ENCODE results near the gene CUX1.
"Not testable (repeated sequence)": the region's sequence is repeated elsewhere in the genome, so short reads cannot be mapped to it uniquely, and the experiment has no call there.

The CUX1 gene

DNA sequence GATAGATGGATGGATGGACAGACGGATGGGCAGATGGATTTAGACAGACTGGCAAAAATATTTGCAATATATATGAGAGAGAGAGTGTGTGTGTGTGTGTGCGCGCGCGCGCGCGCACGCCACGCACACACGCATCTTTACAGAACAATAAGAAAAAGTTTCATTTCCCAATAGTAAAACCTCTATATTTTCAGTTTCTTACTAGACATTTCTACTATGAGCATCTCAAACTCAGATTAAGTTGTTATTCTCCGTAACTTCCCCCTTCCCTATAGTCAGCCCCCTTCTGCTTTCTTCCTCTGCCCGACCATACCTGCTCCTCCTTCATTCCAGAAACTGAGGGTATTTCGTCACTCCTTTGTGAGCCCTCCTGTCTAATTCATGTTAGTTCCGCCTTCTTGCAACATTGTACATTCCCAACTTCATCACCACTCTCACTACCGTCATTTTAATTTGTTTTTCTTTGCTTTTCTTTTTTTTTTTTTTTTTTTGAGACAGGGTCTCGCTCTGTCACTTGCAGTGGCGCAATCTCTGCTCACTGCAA is 314.9 kb downstream of the CUX1 start:
- no peak for FAIRE-seq
- TF ChIP-seq PAX5 (IDR thresholded peaks at IDR 0.05; ENCODE audit: insufficient read depth, low read length, severe bottlenecking) (no peak), POLR2A (IDR thresholded peaks at IDR 0.05; ENCODE audit: low read depth, low read length) (no peak), POU2F2 (IDR thresholded peaks at IDR 0.05; ENCODE audit: low read depth, low read length) (no peak), POLR2AphosphoS5 (IDR thresholded peaks at IDR 0.05; ENCODE audit: low read depth, low read length) (no peak), SPI1 (IDR thresholded peaks at IDR 0.05; ENCODE audit: low read depth, low read length) (no peak), TAF1 (IDR thresholded peaks at IDR 0.05; ENCODE audit: low read depth, low read length) (no peak)
- DNase-seq (ENCODE audit: insufficient read length, low spot score), result no peak

DNA sequence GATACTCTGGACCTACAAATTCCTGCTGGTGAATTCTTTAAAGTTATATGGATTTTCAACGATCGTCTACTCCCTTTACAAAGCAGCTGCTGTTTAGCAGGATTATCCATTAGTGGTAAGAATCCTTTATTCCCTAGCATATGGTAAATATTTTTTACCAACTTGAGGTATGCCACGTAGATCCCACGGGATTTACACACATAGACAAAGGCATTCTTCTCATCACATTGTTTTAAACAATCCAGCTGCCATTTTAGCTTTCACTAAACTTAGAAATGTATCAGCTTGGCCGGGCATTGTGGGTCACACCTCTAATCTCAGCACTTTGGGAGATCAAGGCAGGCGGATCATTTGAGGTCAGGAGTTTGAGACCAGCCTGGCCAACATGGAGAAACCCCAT is 321.2 kb downstream of the CUX1 start:
- no peak for TF ChIP-seq POU2F2 (IDR thresholded peaks at IDR 0.05; ENCODE audit: low read depth, low read length)
- no peak for TF ChIP-seq SPI1 (IDR thresholded peaks at IDR 0.05; ENCODE audit: low read depth, low read length)
- TF ChIP-seq TAF1 (IDR thresholded peaks at IDR 0.05; ENCODE audit: low read depth, low read length), result no peak
- TF ChIP-seq POLR2A (IDR thresholded peaks at IDR 0.05; ENCODE audit: low read depth, low read length), result no peak
- no peak for TF ChIP-seq PAX5 (IDR thresholded peaks at IDR 0.05; ENCODE audit: insufficient read depth, low read length, severe bottlenecking)
- TF ChIP-seq POLR2AphosphoS5 (IDR thresholded peaks at IDR 0.05; ENCODE audit: low read depth, low read length), result no peak
- FAIRE-seq (peak; percentile 26), DNase-seq (ENCODE audit: insufficient read length, low spot score) (no peak)

DNA sequence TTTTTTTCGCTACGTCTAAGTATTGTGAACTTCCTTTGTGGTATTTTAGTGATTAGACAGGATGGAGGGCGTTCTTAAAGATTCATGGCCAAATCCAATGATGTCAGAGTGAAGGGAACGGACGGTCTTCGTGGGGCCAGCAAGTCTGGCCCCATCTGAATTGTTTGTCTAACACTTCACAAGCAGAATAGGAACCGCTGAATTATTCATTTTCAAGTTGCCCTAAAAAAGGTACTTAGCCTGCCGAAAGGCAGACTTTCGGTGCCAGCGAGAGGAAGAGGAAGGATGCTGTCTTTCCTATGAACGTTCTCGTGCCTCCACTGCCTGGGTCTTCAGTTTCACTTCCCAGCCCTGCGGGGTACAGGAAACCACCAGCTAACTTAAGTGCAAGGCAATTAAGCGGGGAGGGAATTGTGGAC is 323.5 kb downstream of the CUX1 start:
- DNase-seq (ENCODE audit: insufficient read length, low spot score), result no peak
- peak; percentile 5 for FAIRE-seq

DNA sequence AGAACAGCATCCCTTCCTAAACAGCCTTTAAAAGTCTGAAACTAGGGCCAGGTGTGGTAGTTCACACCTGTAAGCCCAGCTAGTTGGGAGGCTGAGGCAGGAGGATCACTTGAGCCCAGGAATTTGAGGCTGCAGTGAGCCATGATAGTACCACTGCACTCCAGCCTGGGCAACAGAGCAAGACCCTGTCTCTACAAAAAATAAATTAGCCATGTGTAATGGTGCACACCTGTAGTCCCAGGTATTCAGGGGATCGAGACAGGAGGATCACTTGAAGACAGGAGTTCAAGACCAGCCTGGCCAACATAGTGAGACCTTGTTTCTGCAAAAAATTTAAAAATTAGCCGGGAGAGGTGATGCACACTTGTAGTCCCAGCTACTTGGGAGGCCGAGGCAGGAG is 325.0 kb downstream of the CUX1 start:
- not testable (repeated sequence) for DNase-seq (ENCODE audit: insufficient read length, low spot score); FAIRE-seq

More for the DNA sequence above, 323.5 kb downstream of the CUX1 start:
- TF ChIP-seq POU2F2 (IDR thresholded peaks at IDR 0.05; ENCODE audit: low read depth, low read length) (no peak), POLR2AphosphoS5 (IDR thresholded peaks at IDR 0.05; ENCODE audit: low read depth, low read length) (no peak), SPI1 (IDR thresholded peaks at IDR 0.05; ENCODE audit: low read depth, low read length) (peak; percentile 76)

DNA sequence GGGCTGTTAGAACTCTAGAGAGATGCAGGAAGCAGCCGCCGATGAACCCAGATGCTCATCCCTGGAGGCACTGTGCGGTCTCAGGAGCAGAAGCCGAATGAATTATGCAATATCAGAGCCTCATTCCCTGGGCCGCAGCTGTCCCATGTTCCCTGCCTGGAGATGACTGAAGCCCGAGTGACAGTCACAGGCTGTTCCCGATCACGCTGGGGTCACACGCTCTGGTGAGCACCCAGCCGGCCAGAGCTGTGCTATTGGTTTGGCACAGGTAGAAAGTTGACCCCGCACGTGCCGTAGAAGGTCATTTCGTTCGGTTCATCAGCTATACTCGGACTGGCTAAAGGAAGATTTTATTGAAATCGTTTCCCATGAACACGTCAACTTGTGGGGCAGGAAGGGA is 328.7 kb downstream of the CUX1 start:
- FAIRE-seq (no peak), DNase-seq (ENCODE audit: insufficient read length, low spot score) (no peak)
- TF ChIP-seq POLR2AphosphoS5 (IDR thresholded peaks at IDR 0.05; ENCODE audit: low read depth, low read length), result no peak

DNA sequence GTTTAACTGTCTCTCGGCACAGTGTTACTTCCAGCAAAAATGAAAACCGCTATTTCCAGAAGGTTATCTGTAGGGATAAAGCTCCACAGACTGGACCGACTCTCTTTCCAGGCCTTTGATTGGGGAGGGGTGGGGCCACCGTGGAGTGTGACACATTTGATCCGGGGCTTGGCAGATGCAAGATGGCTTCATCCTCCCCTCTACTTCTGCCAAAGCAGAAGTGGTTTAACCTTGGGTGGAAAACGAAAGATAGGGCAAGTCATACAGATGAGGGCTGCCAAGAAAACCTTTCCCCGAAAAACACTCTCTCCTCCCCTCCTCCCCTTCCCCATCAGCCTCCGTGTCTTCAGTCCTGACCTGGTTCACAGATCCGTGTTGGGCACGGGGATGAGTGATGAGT is 329.6 kb downstream of the CUX1 start:
- TF ChIP-seq PAX5 (IDR thresholded peaks at IDR 0.05; ENCODE audit: insufficient read depth, low read length, severe bottlenecking) (no peak), SPI1 (IDR thresholded peaks at IDR 0.05; ENCODE audit: low read depth, low read length) (peak; percentile 66)
- DNase-seq (ENCODE audit: insufficient read length, low spot score), result no peak
- no peak for FAIRE-seq

DNA sequence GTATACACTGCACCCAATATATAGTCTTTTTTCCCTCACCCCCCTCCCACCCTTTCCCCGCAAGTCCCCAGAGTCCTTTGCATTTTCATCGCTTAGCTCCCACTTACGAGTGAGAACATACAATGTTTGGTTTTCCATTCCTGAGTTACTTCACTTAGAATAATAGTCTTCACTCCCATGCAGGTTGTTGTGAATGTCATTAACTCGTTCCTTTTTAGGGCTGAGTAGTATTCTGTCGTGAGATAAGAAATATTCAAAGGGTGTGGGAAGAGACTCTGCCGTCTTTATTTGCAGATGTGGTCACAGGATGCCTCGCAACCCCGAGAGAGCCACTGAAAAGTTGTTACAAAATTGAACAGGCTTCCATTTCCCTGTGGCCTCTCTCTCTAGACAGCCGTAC is 331.4 kb downstream of the CUX1 start:
- TF ChIP-seq PAX5 (IDR thresholded peaks at IDR 0.05; ENCODE audit: insufficient read depth, low read length, severe bottlenecking), result no peak
- TF ChIP-seq POLR2A (IDR thresholded peaks at IDR 0.05; ENCODE audit: low read depth, low read length), result no peak
- no peak for TF ChIP-seq TAF1 (IDR thresholded peaks at IDR 0.05; ENCODE audit: low read depth, low read length)
- no peak for TF ChIP-seq POU2F2 (IDR thresholded peaks at IDR 0.05; ENCODE audit: low read depth, low read length)
- TF ChIP-seq POLR2AphosphoS5 (IDR thresholded peaks at IDR 0.05; ENCODE audit: low read depth, low read length), result no peak
- no peak for TF ChIP-seq SPI1 (IDR thresholded peaks at IDR 0.05; ENCODE audit: low read depth, low read length)
- DNase-seq (ENCODE audit: insufficient read length, low spot score) (no peak), FAIRE-seq (no peak)

DNA sequence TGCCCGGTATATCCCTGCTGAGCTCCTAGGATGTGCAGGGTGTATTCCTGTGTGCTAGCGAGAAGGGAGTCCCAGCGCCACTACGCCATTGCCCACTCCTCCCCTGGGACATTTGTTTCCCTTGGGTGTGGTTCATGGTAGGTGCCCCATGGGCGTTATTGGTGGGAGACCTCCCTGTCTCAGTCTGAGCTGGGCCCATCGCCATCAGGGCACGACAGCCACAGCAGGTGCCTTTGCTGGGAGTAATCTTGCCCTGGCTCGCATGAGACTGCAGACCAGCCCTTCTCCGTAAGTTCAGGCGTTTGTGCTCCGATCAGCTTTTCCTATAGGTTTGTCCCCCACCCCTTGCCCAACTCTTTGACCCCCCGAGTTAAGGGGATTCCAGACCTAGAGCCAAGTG is 332.0 kb downstream of the CUX1 start:
- FAIRE-seq (no peak), DNase-seq (ENCODE audit: insufficient read length, low spot score) (no peak)
- TF ChIP-seq POLR2AphosphoS5 (IDR thresholded peaks at IDR 0.05; ENCODE audit: low read depth, low read length) (no peak), POLR2A (IDR thresholded peaks at IDR 0.05; ENCODE audit: low read depth, low read length) (no peak), PAX5 (IDR thresholded peaks at IDR 0.05; ENCODE audit: insufficient read depth, low read length, severe bottlenecking) (no peak), SPI1 (IDR thresholded peaks at IDR 0.05; ENCODE audit: low read depth, low read length) (no peak), TAF1 (IDR thresholded peaks at IDR 0.05; ENCODE audit: low read depth, low read length) (no peak), POU2F2 (IDR thresholded peaks at IDR 0.05; ENCODE audit: low read depth, low read length) (no peak)

DNA sequence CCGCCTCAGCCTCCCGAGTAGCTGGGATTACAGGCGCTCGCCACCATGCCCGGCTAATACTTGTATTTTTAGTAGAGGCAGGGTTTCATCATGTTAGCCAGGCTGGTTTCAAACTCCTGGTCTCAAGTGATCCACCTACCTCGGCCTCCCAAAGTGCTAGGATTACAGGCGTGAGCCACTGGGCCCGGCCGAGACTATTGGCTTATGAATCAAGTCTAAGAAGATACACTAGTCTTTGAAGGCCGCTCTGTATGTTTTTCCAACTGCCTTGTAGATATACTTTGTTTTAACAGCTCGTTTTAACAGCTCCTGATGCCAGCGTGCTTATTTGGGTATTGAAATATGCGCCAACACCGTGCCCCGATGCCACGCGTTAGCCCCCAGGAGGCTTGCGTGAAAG is 332.8 kb downstream of the CUX1 start:
- no peak for DNase-seq (ENCODE audit: insufficient read length, low spot score)
- TF ChIP-seq POLR2AphosphoS5 (IDR thresholded peaks at IDR 0.05; ENCODE audit: low read depth, low read length) (no peak), POLR2A (IDR thresholded peaks at IDR 0.05; ENCODE audit: low read depth, low read length) (no peak), SPI1 (IDR thresholded peaks at IDR 0.05; ENCODE audit: low read depth, low read length) (no peak), PAX5 (IDR thresholded peaks at IDR 0.05; ENCODE audit: insufficient read depth, low read length, severe bottlenecking) (no peak), TAF1 (IDR thresholded peaks at IDR 0.05; ENCODE audit: low read depth, low read length) (no peak), POU2F2 (IDR thresholded peaks at IDR 0.05; ENCODE audit: low read depth, low read length) (no peak)
- FAIRE-seq, result no peak

DNA sequence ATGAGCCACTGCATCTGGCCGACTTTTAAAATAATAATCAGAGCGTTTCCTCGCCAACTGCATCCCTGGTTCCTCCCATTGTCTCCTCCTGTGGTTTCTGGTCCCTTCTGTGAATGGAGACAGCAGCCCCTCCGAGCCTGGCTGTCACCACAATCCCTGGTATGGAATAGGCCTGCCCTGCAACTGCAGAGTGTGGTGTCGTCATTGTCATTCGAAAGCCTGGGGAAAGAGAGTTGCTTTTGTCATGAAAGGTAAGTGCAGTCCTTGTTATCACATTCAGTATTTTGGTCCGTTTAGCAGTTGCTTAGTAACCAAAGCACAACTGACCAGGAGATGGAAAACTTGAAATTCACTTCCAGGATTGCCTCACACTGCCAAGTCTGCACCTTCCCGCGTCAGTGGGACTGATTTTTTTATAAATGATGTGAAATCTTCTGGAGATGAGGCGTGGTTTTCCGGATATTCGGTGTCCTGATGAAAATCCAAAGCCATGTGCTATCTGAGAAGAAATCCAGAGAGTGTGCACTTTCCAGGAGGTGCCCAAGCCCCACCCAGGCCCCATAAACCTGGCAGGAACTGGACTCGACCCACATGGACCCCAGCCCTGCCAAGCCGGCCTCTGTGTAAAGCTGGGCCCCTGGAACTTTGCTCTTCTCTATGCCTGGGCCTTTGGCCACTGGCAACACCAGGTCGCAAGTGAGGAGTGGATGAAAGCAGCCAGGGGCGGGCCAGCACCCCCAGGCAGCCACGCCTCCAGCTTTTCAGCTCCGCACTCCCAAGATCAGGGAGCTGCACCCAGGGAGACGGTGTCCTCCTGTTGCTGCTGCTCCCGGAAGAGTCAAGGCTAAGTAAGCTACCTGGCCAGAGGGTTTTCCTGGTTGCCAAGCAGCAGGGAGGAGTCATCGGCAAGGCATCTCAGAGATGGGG is 335.5 kb downstream of the CUX1 start:
- no peak for FAIRE-seq
- no peak for DNase-seq (ENCODE audit: insufficient read length, low spot score)
- no peak for TF ChIP-seq SPI1 (IDR thresholded peaks at IDR 0.05; ENCODE audit: low read depth, low read length)
- no peak for TF ChIP-seq TAF1 (IDR thresholded peaks at IDR 0.05; ENCODE audit: low read depth, low read length)
- TF ChIP-seq PAX5 (IDR thresholded peaks at IDR 0.05; ENCODE audit: insufficient read depth, low read length, severe bottlenecking), result no peak
- TF ChIP-seq POU2F2 (IDR thresholded peaks at IDR 0.05; ENCODE audit: low read depth, low read length), result no peak
- no peak for TF ChIP-seq POLR2AphosphoS5 (IDR thresholded peaks at IDR 0.05; ENCODE audit: low read depth, low read length)
- no peak for TF ChIP-seq POLR2A (IDR thresholded peaks at IDR 0.05; ENCODE audit: low read depth, low read length)

All from GM12891 (cell line).